Measurements from ENCODE around the gene PAX5.
"Not testable (repeated sequence)": the region's sequence is repeated elsewhere in the genome, so short reads cannot be mapped to it uniquely, and the experiment has no call there.

Gene PAX5

GRCh38 chr9:37033682-37034304 is at the start of gene PAX5:
TSS of gene PAX5 (minus strand) at chr9:37034268. CDS start at chr9:37034031, 237 bp downstream.
- no peak for DNase-seq (ENCODE audit: extremely low read depth in 1 of 2, low read depth in 1 of 2)

- DNase-seq (ENCODE audit: extremely low read depth in 1 of 2, low read depth in 1 of 2): no peak
Measured at GRCh38 chr9:37083654-37084053, 49.6 kb upstream of the PAX5 start.

- no peak for DNase-seq (ENCODE audit: extremely low read depth in 1 of 2, low read depth in 1 of 2)
Measured at GRCh38 chr9:37082214-37082765, 48.2 kb upstream of the PAX5 start.

GRCh38 chr9:37081507-37081906 is 47.4 kb upstream of the PAX5 start:
- DNase-seq (ENCODE audit: extremely low read depth in 1 of 2, low read depth in 1 of 2): not testable (repeated sequence)

- DNase-seq (ENCODE audit: extremely low read depth in 1 of 2, low read depth in 1 of 2): not testable (repeated sequence)
Measured at GRCh38 chr9:37080165-37080628, 46.1 kb upstream of the PAX5 start.

GRCh38 chr9:37079370-37080164 is 45.5 kb upstream of the PAX5 start:
- DNase-seq (ENCODE audit: extremely low read depth in 1 of 2, low read depth in 1 of 2): peak; percentile 84

- not testable (repeated sequence) for DNase-seq (ENCODE audit: extremely low read depth in 1 of 2, low read depth in 1 of 2)
Measured at GRCh38 chr9:37074790-37075189, 40.7 kb upstream of the PAX5 start.

- no peak for DNase-seq (ENCODE audit: extremely low read depth in 1 of 2, low read depth in 1 of 2)
Measured at GRCh38 chr9:37066139-37066725, 32.2 kb upstream of the PAX5 start.

GRCh38 chr9:37062336-37062735 is 28.3 kb upstream of the PAX5 start:
- no peak for DNase-seq (ENCODE audit: extremely low read depth in 1 of 2, low read depth in 1 of 2)

GRCh38 chr9:37061768-37062167 is 27.7 kb upstream of the PAX5 start:
- DNase-seq (ENCODE audit: extremely low read depth in 1 of 2, low read depth in 1 of 2): no peak

GRCh38 chr9:37060833-37061232 is 26.8 kb upstream of the PAX5 start:
- no peak for DNase-seq (ENCODE audit: extremely low read depth in 1 of 2, low read depth in 1 of 2)

GRCh38 chr9:37056046-37056920 is 22.2 kb upstream of the PAX5 start:
- DNase-seq (ENCODE audit: extremely low read depth in 1 of 2, low read depth in 1 of 2): no peak

- not testable (repeated sequence) for DNase-seq (ENCODE audit: extremely low read depth in 1 of 2, low read depth in 1 of 2)
Measured at GRCh38 chr9:37054363-37054720, 20.3 kb upstream of the PAX5 start.

GRCh38 chr9:37053684-37054362 is 19.8 kb upstream of the PAX5 start:
- DNase-seq (ENCODE audit: extremely low read depth in 1 of 2, low read depth in 1 of 2): no peak

- no peak for DNase-seq (ENCODE audit: extremely low read depth in 1 of 2, low read depth in 1 of 2)
Measured at GRCh38 chr9:37046683-37047082, 12.6 kb upstream of the PAX5 start.

GRCh38 chr9:37042421-37042820 is 8.4 kb upstream of the PAX5 start:
- DNase-seq (ENCODE audit: extremely low read depth in 1 of 2, low read depth in 1 of 2): no peak

- DNase-seq (ENCODE audit: extremely low read depth in 1 of 2, low read depth in 1 of 2): no peak
Measured at GRCh38 chr9:37040508-37041127, 6.5 kb upstream of the PAX5 start.

GRCh38 chr9:37038943-37039464 is 4.9 kb upstream of the PAX5 start:
- no peak for DNase-seq (ENCODE audit: extremely low read depth in 1 of 2, low read depth in 1 of 2)

- DNase-seq (ENCODE audit: extremely low read depth in 1 of 2, low read depth in 1 of 2): no peak
Measured at GRCh38 chr9:37038302-37038942, 4.4 kb upstream of the PAX5 start.

Measured in activated CD8-positive, alpha-beta memory T cell treated with anti-CD3 and anti-CD28 coated beads for 1 hour (primary cell).